HG02678 (cell line): Measurements from ENCODE around the gene HSPG2.
"Not testable (repeated sequence)": the region's sequence is repeated elsewhere in the genome, so short reads cannot be mapped to it uniquely, and the experiment has no call there.

ENCODE experiments used
- ATAC-seq: cut with Tn5 transposase; IDR thresholded peaks from one replicate; pipeline ENCODE4 v1.9.1; 2021; ENCODE audit warnings: mild to moderate bottlenecking, moderate library complexity; ENCODE audit not compliant: unreplicated experiment

HSPG2 gene

GRCh38 chr1:21956720-21957552 is 19.8 kb upstream of the HSPG2 start:
- no peak for ATAC-seq

GRCh38 chr1:21955501-21956281 is 18.6 kb upstream of the HSPG2 start:
- no peak for ATAC-seq

- no peak for ATAC-seq
These were observed 17.9 kb upstream of the HSPG2 start for GRCh38 chr1:21955058-21955457.

GRCh38 chr1:21952786-21953520 is 15.8 kb upstream of the HSPG2 start:
- no peak for ATAC-seq

GRCh38 chr1:21951226-21951870 is 14.2 kb upstream of the HSPG2 start:
- ATAC-seq = no peak

- ATAC-seq = no peak
These were observed 13.6 kb upstream of the HSPG2 start for GRCh38 chr1:21950734-21951133.

GRCh38 chr1:21946836-21947587 is 9.9 kb upstream of the HSPG2 start:
- ATAC-seq = no peak

- ATAC-seq = no peak
These were observed 7.6 kb upstream of the HSPG2 start for GRCh38 chr1:21944733-21945073.

GRCh38 chr1:21942959-21943640 is 6.0 kb upstream of the HSPG2 start:
- ATAC-seq = not testable (repeated sequence)

GRCh38 chr1:21942464-21942863 is 5.4 kb upstream of the HSPG2 start:
- ATAC-seq = no peak

- ATAC-seq = no peak
These were observed 4.3 kb upstream of the HSPG2 start for GRCh38 chr1:21941370-21941769.

GRCh38 chr1:21940492-21940891 is 3.4 kb upstream of the HSPG2 start:
- no peak for ATAC-seq

GRCh38 chr1:21939650-21940374 is 2.7 kb upstream of the HSPG2 start:
- ATAC-seq = no peak

- no peak for ATAC-seq
These were observed 1.8 kb upstream of the HSPG2 start for GRCh38 chr1:21938732-21939538.

GRCh38 chr1:21937372-21938121 is 437 bp upstream of the HSPG2 start:
- peak; percentile 70 for ATAC-seq

GRCh38 chr1:21936366-21937031 is 611 bp downstream of the HSPG2 start:
- ATAC-seq = peak; percentile 21

GRCh38 chr1:21935891-21936365 is 1.2 kb downstream of the HSPG2 start:
- no peak for ATAC-seq
